HG02981 (cell line): ENCODE measurements around the gene CCDC186.

Experiments
- ATAC-seq: cut with Tn5 transposase; IDR thresholded peaks from one replicate; pipeline ENCODE4 v1.9.1; 2021; ENCODE audit warnings: mild to moderate bottlenecking, moderate library complexity; ENCODE audit not compliant: unreplicated experiment

CCDC186 gene

DNA sequence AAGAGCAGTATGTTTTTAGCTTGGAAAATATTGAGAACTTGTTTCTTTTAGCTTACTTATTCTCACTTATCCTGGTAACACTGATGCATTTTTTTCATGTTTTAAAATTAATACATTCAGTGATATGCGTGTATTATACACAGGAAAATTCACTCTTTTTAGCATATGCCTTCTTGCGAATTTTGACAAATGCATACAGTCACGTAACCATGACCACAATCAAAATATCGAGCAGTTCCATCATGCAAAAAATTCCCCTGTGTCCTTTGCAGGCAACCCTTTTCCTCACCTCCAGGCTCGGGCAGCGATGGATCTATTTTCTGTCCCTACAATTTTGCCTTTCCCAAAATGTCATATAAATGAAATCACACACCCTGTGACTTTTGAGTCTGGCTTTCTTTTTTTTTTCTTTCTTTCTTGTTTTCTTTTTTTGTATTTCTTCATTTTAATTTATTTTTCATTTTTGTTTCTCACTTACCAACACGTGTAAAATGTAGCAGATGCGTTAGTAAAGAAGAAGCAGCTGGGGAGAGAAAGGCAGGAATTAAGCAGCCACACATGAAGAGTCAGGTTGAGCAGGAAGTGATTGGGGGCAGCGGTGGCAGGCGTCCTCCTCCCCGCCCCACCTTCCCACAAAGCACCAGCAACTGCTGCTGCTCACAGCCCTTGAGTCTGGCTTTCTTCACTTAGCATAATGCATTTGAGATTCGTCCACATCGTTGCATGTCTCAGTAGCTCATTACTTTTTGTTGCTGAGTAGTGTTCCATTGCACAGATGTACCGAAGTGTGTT is 100.4 kb downstream of the CCDC186 start:
- no peak for ATAC-seq

GRCh38 chr10:114071178-114071577 is 102.8 kb downstream of the CCDC186 start:
- no peak for ATAC-seq
